Measurements from ENCODE around the gene NBL1.
A peak's percentile ranks its signal among the peaks of the same experiment; 100 is the strongest.

NBL1 gene

DNA sequence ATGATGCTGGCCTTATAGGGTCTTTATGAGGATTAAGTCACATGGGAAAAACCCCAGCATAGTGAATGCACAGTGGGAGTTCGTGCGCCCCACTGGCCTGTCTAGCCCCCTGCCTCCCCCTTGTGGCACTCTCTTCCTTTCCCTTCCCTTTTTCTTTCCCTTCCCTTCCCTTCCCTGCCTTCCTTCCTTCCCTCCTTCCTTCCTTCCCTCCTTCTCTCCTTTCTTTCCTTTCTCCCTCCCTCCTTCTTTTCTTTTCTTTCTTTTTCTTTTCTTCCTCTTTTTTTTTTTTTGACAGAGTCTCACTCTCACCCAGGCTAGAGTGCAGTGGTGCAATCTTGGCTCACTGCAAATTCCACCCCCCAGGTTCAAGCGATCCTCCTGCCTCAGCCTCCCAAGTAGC is 59.2 kb downstream of the NBL1 start:
- no peak for DNase-seq (ENCODE audit: low spot score)

- DNase-seq (ENCODE audit: low spot score), result peak; percentile 68
Measured at GRCh38 chr1:19704247-19705113, 60.4 kb downstream of the NBL1 start.

- DNase-seq (ENCODE audit: low spot score), result no peak
Measured at GRCh38 chr1:19705464-19705863, 61.4 kb downstream of the NBL1 start.

GRCh38 chr1:19706136-19706535 is 62.0 kb downstream of the NBL1 start:
- DNase-seq (ENCODE audit: low spot score), result no peak

Data from RKO (cell line).